Ureter (tissue), 1 donor: ENCODE data around the gene EDN2. TPM values are rescaled to one million over a fixed set of nuclear protein-coding genes. Genes with fewer than 3 reads are reported as not detected.

Experiments
- DNase-seq: peaks from one replicate; pipeline ENCODE4 v3.0.0-alpha.2; 2020; ENCODE audit warnings: low spot score
- total RNA-seq: library from RNA; stranded (reverse); gene quantifications from one replicate; pipeline ENCODE4 v1.2.4, GENCODE V29; 2023
- donor health status: DM: yes; HTN: yes; CAD: no.

EDN2 gene
- total RNA-seq, 1 donor from 2014 or later = 5.3 TPM

- peak; percentile 88 for DNase-seq
These were observed 14.3 kb upstream of the EDN2 start for GRCh38 chr1:41498804-41499203.

- no peak for DNase-seq
These were observed 13.9 kb upstream of the EDN2 start for GRCh38 chr1:41498391-41498790.

GRCh38 chr1:41497461-41498030 lies 13.1 kb upstream of the EDN2 start:
- DNase-seq = no peak

- DNase-seq = no peak
These were observed 12.6 kb upstream of the EDN2 start for GRCh38 chr1:41497056-41497440.

GRCh38 chr1:41496080-41497055 lies 11.9 kb upstream of the EDN2 start:
- DNase-seq = peak; percentile 91

GRCh38 chr1:41495210-41495948 lies 10.9 kb upstream of the EDN2 start:
- no peak for DNase-seq

- DNase-seq = no peak
These were observed 10.1 kb upstream of the EDN2 start for GRCh38 chr1:41494351-41495209.

- DNase-seq = no peak
These were observed 9.3 kb upstream of the EDN2 start for GRCh38 chr1:41493626-41494350.

GRCh38 chr1:41493117-41493536 lies 8.6 kb upstream of the EDN2 start:
- no peak for DNase-seq

GRCh38 chr1:41492341-41492848 lies 7.9 kb upstream of the EDN2 start:
- no peak for DNase-seq

- DNase-seq = no peak
These were observed 6.4 kb upstream of the EDN2 start for GRCh38 chr1:41490911-41491310.

- no peak for DNase-seq
These were observed 5.1 kb upstream of the EDN2 start for GRCh38 chr1:41489561-41489960.

- no peak for DNase-seq
These were observed 3.8 kb upstream of the EDN2 start for GRCh38 chr1:41488040-41488951.

GRCh38 chr1:41487126-41488039 lies 2.9 kb upstream of the EDN2 start:
- DNase-seq = no peak

GRCh38 chr1:41486371-41487125 lies 2.1 kb upstream of the EDN2 start:
- DNase-seq = no peak

GRCh38 chr1:41486053-41486370 lies 1.5 kb upstream of the EDN2 start:
- DNase-seq = no peak

- no peak for DNase-seq
These were observed 1.1 kb upstream of the EDN2 start for GRCh38 chr1:41485605-41486004.

GRCh38 chr1:41483960-41484401 lies 502 bp downstream of the EDN2 start:
- DNase-seq = no peak
